Astrocyte of the cerebellum (primary cell): ENCODE measurements around the gene DPP10.

Source experiments
- DNase-seq: peaks from one replicate; pipeline ENCODE4 v3.0.0-alpha.2; 2011; ENCODE audit warnings: low read depth
- H3K4me3 ChIP-seq: 2 replicates; pipeline ENCODE4 v1.5.1; 2011; ENCODE audit warnings: mild to moderate bottlenecking, low read depth, low read length, moderate library complexity
- CTCF ChIP-seq: IDR thresholded peaks from 2 replicates; pipeline ENCODE4 v1.5.1; 2012; ENCODE audit warnings: low read length, low read depth, moderate library complexity, mild to moderate bottlenecking; ENCODE audit errors: missing control alignments
- in situ Hi-C: cut with HindIII; loops from 2 replicates; pipeline ENCODE4 v1.10.0; 2017; ENCODE audit warnings: low sequenced_read_pairs

DPP10 gene

DNA sequence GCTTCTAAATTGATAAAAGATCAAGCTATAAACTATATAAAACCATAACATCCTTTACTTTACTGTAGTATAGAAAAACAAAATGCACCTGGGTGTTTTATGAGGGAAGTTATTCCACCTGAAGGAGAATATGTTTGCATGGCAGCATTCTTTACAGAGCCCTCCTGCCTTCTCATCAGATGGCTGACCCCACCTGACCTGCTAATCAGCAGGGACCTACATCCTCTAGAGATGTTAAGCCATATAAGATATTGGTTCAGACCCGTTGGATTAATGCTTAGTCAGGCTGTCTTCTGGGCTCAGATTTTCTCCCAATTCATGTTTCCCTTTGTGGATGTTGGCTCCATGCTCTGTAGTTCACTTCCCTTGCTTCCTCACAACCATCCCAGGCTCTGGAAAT is 414.8 kb downstream of the DPP10 start:
- DNase-seq, result no peak
- H3K4me3 ChIP-seq, result no peak overlapping the region
- TF ChIP-seq CTCF, result no peak
- in situ Hi-C loops, result no loop called here

GRCh38 chr2:114859726-114860510 is 417.5 kb downstream of the DPP10 start:
- in situ Hi-C loops, result no loop called here
- TF ChIP-seq CTCF, result no peak
- DNase-seq, result no peak
- no peak overlapping the region for H3K4me3 ChIP-seq

GRCh38 chr2:114862243-114862642 is 419.8 kb downstream of the DPP10 start:
- no peak for TF ChIP-seq CTCF
- in situ Hi-C loops, result no loop called here
- H3K4me3 ChIP-seq, result no peak overlapping the region
- no peak for DNase-seq

DNA sequence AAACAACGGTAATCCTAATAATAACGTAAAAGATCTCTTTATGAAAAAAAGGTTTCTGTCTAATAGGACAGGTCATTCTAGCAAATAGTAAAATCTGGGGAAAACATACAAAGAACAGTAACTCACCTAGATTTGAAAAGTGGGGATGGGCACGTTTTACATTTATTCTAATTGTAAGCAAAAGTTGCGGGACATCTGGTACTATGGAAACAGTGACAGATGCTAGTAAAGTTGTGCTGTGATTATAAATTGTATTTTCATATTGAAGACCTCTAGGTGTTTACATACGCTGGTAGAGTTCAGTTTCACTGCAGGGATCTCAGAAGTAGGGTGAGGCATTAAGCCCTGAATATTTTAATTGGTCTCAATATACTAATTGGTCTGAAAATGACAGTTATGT is 422.5 kb downstream of the DPP10 start:
- DNase-seq, result no peak
- in situ Hi-C loops, result no loop called here
- TF ChIP-seq CTCF, result no peak
- H3K4me3 ChIP-seq, result no peak overlapping the region

- in situ Hi-C loops, result no loop called here
- no peak overlapping the region for H3K4me3 ChIP-seq
These were observed 437.6 kb downstream of the DPP10 start for GRCh38 chr2:114880046-114880445.

DNA sequence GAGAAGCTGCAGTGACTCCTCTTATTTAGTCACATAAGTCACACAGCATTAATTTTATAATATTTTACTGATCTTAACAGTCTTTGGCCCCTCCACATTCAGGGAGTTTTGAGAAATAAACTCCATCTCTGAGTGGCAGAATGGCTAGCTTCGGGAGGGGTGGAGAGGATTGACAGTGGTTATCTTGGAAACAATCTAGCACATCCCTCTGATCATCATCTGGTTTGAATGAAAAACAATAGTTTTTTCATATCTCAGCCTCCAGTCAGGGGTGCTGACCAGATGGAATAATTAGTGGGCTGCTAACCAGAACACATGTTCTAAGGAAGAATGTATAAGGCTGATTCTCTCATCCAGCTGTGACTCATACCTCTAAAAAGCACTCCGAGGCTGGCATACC is 477.5 kb downstream of the DPP10 start:
- DNase-seq, result no peak
- H3K4me3 ChIP-seq, result no peak overlapping the region
- in situ Hi-C loops, result no loop called here
- TF ChIP-seq CTCF, result no peak

More at GRCh38 chr2:114880046-114880445, 437.6 kb downstream of the DPP10 start:
- TF ChIP-seq CTCF, result no peak
- no peak for DNase-seq

DNA sequence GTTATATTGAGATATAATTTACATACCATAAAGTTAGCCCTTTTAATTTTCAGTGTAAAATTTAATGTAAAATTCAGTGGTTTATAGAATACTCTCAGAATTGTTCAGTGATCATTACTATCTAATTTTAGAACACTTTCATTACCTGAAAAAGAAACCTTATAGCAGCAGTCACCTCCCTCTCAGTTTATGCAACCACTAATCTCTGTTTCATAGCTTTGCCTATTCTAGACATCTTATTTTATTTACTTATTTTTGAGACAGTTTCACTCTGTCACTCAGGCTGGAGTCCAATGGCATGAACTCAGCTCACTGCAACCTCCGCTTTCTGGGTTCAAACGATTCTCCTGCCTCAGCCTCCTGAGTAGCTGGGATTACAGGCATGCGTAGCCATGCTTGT is 479.6 kb downstream of the DPP10 start:
- in situ Hi-C loops, result no loop called here
- H3K4me3 ChIP-seq, result no peak overlapping the region

More for the DNA sequence above, 479.6 kb downstream of the DPP10 start:
- no peak for DNase-seq
- TF ChIP-seq CTCF, result no peak
